ENCODE data around the gene MRPL53. TPM values are rescaled to one million over a fixed set of nuclear protein-coding genes. Genes with fewer than 3 reads are reported as not detected.

Gene MRPL53
- total and polyA plus RNA-seq, 2 of the 13 experiments (the other 11 are each of a cell fraction or from before 2014, with no cell fraction given) = 34.3 to 51.9 TPM

DNA sequence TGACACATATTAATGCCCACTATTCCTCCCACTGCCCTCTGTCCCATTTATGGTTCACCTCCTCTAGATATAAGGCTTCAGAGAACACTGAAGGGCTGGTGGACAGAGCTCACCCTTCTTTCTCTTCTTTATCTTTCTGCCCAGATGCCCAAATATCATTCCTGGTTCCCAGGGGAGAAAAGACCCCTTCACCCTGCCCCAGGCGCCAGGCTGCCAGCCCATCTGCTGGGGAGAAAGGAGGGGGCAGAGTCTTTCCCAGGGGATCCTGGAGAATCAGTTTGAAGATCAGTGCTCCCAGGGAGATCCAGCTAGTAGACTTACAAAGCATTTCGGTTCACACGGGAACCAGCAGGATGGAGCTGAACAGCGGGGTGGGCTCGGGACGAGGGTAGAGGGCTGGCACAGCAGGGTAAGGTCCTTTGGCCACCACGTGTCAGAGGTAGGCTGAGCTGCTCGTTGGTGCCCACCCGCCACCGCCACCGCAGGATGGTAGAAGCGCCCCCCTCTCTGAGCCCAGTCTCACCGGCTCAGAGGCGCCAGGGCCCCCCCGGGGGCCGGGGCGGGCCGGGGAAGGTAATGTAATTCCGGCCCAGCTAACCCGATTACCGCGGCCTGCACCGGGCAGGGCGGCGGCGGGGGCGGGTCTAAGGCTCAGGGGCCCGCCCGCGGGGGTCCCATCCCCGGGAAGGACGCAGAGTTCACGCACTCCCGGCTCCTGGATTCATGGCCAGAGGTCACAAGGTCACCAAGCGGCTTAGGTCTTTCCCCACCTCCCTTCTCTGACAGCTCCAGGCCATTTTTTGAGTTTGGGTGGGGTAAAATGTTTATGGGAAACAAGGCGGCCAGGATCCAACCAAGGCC, 40.5 kb upstream of the MRPL53 start (continued):
- TF ChIP-seq SALL2 (CRISPR knock-in tag; IDR thresholded peaks at IDR 0.05) (no peak), U2AF1 (optimal IDR thresholded peaks at IDR 0.05; ENCODE audit: low read depth, low read length) (no peak), NPAS2 (CRISPR knock-in tag; IDR thresholded peaks at IDR 0.05; ENCODE audit: borderline replicate concordance) (no peak), ZNF816 (CRISPR knock-in tag; IDR thresholded peaks at IDR 0.05; ENCODE audit: borderline replicate concordance) (no peak), DPF2 (CRISPR knock-in tag; IDR thresholded peaks at IDR 0.05; ENCODE audit: borderline replicate concordance, low read depth) (no peak; the same call in 1 of the 2 replicates), ZFP82 (CRISPR knock-in tag; IDR thresholded peaks at IDR 0.05; ENCODE audit: borderline replicate concordance) (no peak), HMGA1 (CRISPR knock-in tag; conservative IDR thresholded peaks at IDR 0.05) (no peak), SUZ12 (IDR thresholded peaks at IDR 0.05; ENCODE audit: low read depth, low read length) (no peak), WIZ (CRISPR knock-in tag; IDR thresholded peaks at IDR 0.05) (no peak), RARG (CRISPR knock-in tag; IDR thresholded peaks at IDR 0.05; ENCODE audit: low read depth) (no peak), ZNF746 (CRISPR knock-in tag; IDR thresholded peaks at IDR 0.05) (no peak), ZNF446 (CRISPR knock-in tag; IDR thresholded peaks at IDR 0.05) (no peak), ZNF546 (CRISPR knock-in tag; conservative IDR thresholded peaks at IDR 0.05) (no peak), ZNF34 (CRISPR knock-in tag; IDR thresholded peaks at IDR 0.05; ENCODE audit: borderline replicate concordance) (no peak), ZNF761 (CRISPR knock-in tag; conservative IDR thresholded peaks at IDR 0.05) (no peak), KAT8 (CRISPR knock-in tag; IDR thresholded peaks at IDR 0.05) (0 out of 2 replicates have a peak, but pooled peaks have one; percentile 55), NR2F1 (CRISPR knock-in tag; IDR thresholded peaks at IDR 0.05) (peak; percentile 72 to 75; a peak in 3 of 4 replicates), ZNF10 (CRISPR knock-in tag; IDR thresholded peaks at IDR 0.05; ENCODE audit: borderline replicate concordance, low read depth) (no peak), ZMYM3 (CRISPR knock-in tag; IDR thresholded peaks at IDR 0.05) (no peak), TEAD2 (CRISPR knock-in tag; IDR thresholded peaks at IDR 0.05) (no peak), FLYWCH1 (CRISPR knock-in tag; IDR thresholded peaks at IDR 0.05) (no peak), TAF1 (CRISPR knock-in tag; IDR thresholded peaks at IDR 0.05) (no peak), ZNF652 (CRISPR knock-in tag; IDR thresholded peaks at IDR 0.05; ENCODE audit: borderline replicate concordance, low read depth) (no peak), TBX2 (CRISPR knock-in tag; IDR thresholded peaks at IDR 0.05; ENCODE audit: borderline replicate concordance) (peak; percentile 57), ZNF251 (CRISPR knock-in tag; IDR thresholded peaks at IDR 0.05) (no peak), ZBTB3 (CRISPR knock-in tag; IDR thresholded peaks at IDR 0.05; ENCODE audit: borderline replicate concordance, low read depth) (no peak), ZNF17 (CRISPR knock-in tag; IDR thresholded peaks at IDR 0.05) (no peak)
- TF ChIP-seq, protein P1, sequence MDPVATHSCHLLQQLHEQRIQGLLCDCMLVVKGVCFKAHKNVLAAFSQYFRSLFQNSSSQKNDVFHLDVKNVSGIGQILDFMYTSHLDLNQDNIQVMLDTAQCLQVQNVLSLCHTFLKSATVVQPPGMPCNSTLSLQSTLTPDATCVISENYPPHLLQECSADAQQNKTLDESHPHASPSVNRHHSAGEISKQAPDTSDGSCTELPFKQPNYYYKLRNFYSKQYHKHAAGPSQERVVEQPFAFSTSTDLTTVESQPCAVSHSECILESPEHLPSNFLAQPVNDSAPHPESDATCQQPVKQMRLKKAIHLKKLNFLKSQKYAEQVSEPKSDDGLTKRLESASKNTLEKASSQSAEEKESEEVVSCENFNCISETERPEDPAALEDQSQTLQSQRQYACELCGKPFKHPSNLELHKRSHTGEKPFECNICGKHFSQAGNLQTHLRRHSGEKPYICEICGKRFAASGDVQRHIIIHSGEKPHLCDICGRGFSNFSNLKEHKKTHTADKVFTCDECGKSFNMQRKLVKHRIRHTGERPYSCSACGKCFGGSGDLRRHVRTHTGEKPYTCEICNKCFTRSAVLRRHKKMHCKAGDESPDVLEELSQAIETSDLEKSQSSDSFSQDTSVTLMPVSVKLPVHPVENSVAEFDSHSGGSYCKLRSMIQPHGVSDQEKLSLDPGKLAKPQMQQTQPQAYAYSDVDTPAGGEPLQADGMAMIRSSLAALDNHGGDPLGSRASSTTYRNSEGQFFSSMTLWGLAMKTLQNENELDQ (CRISPR knock-in tag; IDR thresholded peaks at IDR 0.05; ENCODE audit: borderline replicate concordance) = no peak

Data from HepG2 (cell line).